Vein endothelial cell (primary cell): ENCODE data around the gene CWC27. TPM values are rescaled to one million over a fixed set of nuclear protein-coding genes. Genes with fewer than 3 reads are reported as not detected.

Experiments used
- total RNA-seq: library from RNA; depleted of rRNA; stranded (reverse); fragments of >200 nt; gene quantifications from 2 replicates; pipeline ENCODE4 v1.2.3, GENCODE V29; 2012

Gene CWC27, protein sequence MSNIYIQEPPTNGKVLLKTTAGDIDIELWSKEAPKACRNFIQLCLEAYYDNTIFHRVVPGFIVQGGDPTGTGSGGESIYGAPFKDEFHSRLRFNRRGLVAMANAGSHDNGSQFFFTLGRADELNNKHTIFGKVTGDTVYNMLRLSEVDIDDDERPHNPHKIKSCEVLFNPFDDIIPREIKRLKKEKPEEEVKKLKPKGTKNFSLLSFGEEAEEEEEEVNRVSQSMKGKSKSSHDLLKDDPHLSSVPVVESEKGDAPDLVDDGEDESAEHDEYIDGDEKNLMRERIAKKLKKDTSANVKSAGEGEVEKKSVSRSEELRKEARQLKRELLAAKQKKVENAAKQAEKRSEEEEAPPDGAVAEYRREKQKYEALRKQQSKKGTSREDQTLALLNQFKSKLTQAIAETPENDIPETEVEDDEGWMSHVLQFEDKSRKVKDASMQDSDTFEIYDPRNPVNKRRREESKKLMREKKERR
- 12.1 and 16.8 TPM in 2 replicates for total RNA-seq

DNA sequence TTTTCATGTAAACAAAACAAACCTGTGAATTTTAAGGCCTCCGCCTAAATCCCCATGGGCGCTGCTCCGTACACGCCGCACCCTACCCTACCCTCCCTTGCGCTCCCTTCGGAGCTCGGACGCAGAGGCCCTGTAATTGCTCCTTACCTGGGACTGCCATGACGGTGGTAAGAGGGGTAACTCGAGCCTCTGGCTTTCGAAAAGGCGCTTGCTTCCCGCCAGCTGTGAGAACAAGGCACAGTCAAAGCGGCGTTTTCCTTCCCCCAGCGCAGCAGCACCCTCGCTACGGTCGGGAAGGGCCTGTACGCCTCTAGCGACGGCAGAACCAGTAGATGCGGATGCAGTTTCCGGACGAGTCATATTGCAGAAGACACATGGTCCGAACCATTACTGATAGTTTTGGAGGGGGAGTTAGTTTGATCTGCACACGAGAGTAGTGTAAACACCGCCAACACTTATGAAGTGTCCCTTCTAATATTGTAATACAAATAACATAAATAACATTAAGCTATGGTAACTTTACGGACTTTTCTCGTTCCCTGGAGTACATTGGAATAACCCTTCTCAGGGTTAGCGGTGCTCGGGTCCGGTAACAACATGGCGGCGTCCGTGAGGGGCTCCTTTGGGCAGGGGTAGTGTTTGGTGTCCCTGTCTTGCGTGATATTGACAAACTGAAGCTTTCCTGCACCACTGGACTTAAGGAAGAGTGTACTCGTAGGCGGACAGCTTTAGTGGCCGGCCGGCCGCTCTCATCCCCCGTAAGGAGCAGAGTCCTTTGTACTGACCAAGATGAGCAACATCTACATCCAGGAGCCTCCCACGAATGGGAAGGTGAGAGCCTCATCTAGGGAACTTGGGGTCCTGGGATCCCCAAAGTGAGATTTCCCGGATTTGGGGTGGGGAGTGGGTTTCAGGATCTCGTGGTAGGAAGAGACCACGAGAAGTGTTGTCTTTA, at the start of gene CWC27, which contains the start of gene SREK1IP1:
CWC27 (plus strand) TSS at position 573 of the 955 bp plus-strand sequence; CDS start at position 790, 217 bp downstream.
SREK1IP1 (minus strand) TSS at position 334 of the 955 bp plus-strand sequence; CDS start at position 160, 174 bp downstream.

Other genes with a start within 250 kb of the CWC27 start
- gene SHISAL2B, start 78.4 kb upstream of the CWC27 start, total RNA-seq = not detected in 2 replicates
- gene SREK1IP1, start 239 bp upstream of the CWC27 start, total RNA-seq = 13.1 and 16.3 TPM in 2 replicates